AG04449 (cell line): ENCODE data around the gene SUPT3H.

Experiments used
- CTCF ChIA-PET: fragments of 350-600 bp; formaldehyde crosslinking; extraction: SDS; loops from one replicate; lab custom pipeline; 2021; ENCODE audit warnings: antibody characterized with exemption; lab: Yijun Ruan, JAX
- POLR2A ChIA-PET: fragments of 400-600, 350-600 bp; formaldehyde crosslinking; extraction: SDS; loops from one replicate; lab custom pipeline; 2020; ENCODE audit warnings: antibody characterized with exemption, inconsistent platforms; lab: Yijun Ruan, JAX
- DNase-seq: peaks from one replicate; pipeline ENCODE4 v3.0.0-alpha.2; 2010; ENCODE audit warnings: low read depth, low spot score
- H3K4me3 ChIP-seq: 2 replicates; pipeline ENCODE4 v1.5.1; 2011; ENCODE audit warnings: low read depth, mild to moderate bottlenecking, control low read depth, low read length
- TF ChIP-seq, protein P1 (sequence below): IDR thresholded peaks from one replicate; pipeline ENCODE4 v1.5.1; 2011; ENCODE audit warnings: mild to moderate bottlenecking, moderate library complexity, low read length, control low read depth, inconsistent platforms; ENCODE audit not compliant: insufficient read depth; ENCODE audit errors: missing control alignments

SUPT3H gene

DNA sequence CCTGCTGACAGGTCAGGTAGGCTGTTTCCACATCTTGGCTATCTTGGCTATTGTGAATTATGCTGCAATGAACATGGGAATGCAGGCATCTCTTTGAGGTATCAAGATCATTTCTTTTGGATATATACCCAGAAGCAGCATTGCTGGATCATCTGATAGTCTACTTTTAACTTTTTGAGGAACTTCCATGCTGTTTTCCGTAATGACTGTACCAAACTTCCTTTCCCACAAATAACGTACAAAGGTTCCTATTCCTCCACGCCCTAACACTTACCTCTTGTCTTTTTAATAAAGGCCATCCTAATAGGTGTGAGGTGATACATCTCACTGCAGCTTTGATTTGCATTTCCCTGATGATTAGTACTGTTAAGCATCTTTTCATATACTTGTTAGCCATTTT, 388.3 kb downstream of the SUPT3H start:
- ChIA-PET POLR2A (no interaction called here), CTCF (no interaction called here)

GRCh38 chr6:44985006-44985405, 392.7 kb downstream of the SUPT3H start:
- POLR2A ChIA-PET = no interaction called here
- H3K4me3 ChIP-seq = no peak overlapping the region
- CTCF ChIA-PET = interaction anchor here (0.6 kb wide), 1 partner anchor 859 kb away, joined by 3 read pairs; no protein-coding TSS in a partner anchor
- TF ChIP-seq, protein P1, sequence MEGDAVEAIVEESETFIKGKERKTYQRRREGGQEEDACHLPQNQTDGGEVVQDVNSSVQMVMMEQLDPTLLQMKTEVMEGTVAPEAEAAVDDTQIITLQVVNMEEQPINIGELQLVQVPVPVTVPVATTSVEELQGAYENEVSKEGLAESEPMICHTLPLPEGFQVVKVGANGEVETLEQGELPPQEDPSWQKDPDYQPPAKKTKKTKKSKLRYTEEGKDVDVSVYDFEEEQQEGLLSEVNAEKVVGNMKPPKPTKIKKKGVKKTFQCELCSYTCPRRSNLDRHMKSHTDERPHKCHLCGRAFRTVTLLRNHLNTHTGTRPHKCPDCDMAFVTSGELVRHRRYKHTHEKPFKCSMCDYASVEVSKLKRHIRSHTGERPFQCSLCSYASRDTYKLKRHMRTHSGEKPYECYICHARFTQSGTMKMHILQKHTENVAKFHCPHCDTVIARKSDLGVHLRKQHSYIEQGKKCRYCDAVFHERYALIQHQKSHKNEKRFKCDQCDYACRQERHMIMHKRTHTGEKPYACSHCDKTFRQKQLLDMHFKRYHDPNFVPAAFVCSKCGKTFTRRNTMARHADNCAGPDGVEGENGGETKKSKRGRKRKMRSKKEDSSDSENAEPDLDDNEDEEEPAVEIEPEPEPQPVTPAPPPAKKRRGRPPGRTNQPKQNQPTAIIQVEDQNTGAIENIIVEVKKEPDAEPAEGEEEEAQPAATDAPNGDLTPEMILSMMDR = no peak
- DNase-seq = no peak

More for the DNA sequence above, 388.3 kb downstream of the SUPT3H start:
- H3K4me3 ChIP-seq = no peak overlapping the region
- DNase-seq = no peak
- TF ChIP-seq, protein P1 = no peak

DNA sequence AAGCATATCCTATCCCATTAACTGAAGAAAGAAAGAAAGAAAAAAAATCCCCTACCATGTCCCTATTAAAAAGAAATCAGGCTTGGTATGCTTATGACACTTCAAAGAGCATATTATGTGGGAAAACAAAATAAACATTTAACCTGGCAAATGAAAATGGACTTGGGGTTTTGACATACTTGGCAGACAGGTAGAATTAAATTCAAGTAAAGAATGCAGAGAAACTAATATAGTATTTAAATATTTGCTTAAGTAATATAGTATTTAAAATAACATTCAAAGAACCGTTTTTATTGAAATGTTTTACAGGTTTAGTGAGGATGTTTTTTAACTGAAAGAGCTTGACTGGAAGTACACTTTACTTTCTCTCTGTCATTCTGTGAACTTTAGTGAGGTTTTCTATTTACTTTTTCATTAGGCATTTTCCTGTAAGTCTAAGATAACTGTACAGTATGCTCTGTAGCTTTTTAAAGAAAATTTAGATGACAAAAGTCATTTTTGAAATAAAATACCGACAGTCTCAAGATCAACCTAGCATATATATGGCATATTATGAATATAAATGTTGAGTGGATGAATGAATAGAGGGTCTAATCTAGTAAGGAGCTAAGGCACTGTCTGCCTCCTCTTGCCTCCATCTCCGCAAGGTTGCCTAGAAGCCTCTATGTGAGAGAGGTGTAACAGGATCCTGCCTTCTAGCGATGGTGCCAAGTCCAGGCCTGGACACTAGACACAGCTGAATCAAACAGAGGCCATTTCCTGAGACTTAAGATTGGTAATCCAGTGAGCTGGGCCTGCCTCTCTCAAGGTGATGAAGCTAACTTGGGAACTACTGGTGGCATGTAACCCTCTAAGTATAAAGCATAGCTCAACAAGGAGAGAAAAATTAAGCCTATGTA, 394.0 kb downstream of the SUPT3H start:
- no peak for DNase-seq
- H3K4me3 ChIP-seq = no peak overlapping the region
- ChIA-PET CTCF (interaction anchor here (1.0 to 1.2 kb wide), 2 partner anchors 11 to 328 kb away, joined by 3 read pairs; no protein-coding TSS in a partner anchor), POLR2A (no interaction called here)
- TF ChIP-seq, protein P1 = no peak

GRCh38 chr6:44980841-44981240, 396.9 kb downstream of the SUPT3H start:
- H3K4me3 ChIP-seq = no peak overlapping the region
- ChIA-PET CTCF (interaction anchor here (0.8 kb wide), 1 partner anchor 20 kb away, joined by 3 read pairs; no protein-coding TSS in a partner anchor), POLR2A (no interaction called here)
- TF ChIP-seq, protein P1 = no peak
- DNase-seq = no peak

DNA sequence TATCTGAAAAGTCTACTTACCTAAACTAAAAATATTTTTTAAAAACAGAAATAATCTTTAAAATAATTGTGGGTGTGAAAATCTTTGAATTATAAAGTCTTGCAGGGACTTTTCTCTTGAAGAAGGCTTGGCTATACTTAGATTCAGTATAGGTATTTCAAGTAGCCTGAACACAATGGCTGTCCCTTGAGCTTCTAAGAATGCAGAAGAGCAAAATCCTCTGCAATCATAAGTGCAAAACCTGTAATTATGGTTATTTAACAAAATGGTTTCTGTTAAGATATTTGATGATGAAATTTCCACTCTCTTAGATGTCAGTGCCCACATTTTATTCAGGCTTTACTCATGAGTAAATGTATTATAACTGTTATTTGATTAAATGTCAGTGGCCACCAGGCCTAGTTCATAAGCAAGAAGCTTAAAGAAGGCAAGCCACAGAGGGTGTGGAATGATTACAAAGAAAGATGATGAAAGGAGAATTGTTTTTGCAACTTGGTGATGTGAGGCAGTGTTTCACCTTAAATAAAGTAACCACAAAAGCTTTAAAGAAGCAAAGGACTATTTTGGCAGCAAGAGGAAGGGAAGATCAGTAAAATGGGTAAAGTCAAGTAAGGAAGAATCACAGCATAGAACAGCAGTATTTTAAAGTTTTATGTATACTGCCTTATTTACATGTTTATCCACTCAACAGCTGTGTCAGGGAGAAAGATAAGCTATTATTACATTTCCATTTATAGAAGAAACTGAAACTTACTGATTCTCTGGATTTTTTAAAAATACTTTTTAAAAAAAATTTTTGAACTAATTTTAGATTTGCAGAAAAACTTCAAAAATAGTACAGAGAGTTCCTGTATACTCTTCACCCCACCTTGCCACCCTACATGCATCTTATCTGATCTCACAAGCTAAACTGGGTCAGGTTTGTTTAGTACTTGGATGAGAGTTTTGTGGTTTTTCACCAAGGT, 400.8 kb downstream of the SUPT3H start:
- ChIA-PET POLR2A (no interaction called here), CTCF (no interaction called here)
- no peak overlapping the region for H3K4me3 ChIP-seq
- DNase-seq = no peak
- TF ChIP-seq, protein P1 = no peak
